Cardiac muscle cell (in vitro differentiated cells and primary cell): ENCODE results near the gene ID1. TPM values are rescaled to one million over a fixed set of nuclear protein-coding genes. Genes with fewer than 3 reads are reported as not detected.
"Not testable (repeated sequence)": the region's sequence is repeated elsewhere in the genome, so short reads cannot be mapped to it uniquely, and the experiment has no call there.

Experiments used
- DNase-seq, 2 donors: peaks; one replicate each; pipeline versions ENCODE4 v3.0.0 to v3.0.0-alpha.2; 2010 to 2017; ENCODE audit warnings: low read depth in 1 of 2, low spot score in 1 of 2
- H3K27ac ChIP-seq: fragments of 200-600 bp; sonication (generic); 2 replicates; pipeline ENCODE4 v1.5.1; 2016
- H3K27me3 ChIP-seq: fragments of 200-600 bp; sonication (generic); 2 replicates; pipeline ENCODE4 v1.6.0; 2016; ENCODE audit warnings: control low read depth
- H3K36me3 ChIP-seq: fragments of 200-600 bp; sonication (generic); 2 replicates; pipeline ENCODE4 v1.5.1; 2016; ENCODE audit warnings: control low read depth
- H3K4me1 ChIP-seq: fragments of 200-600 bp; sonication (generic); 2 replicates; pipeline ENCODE4 v1.8.1; 2017; ENCODE audit warnings: low read depth, mild to moderate bottlenecking, mixed run types
- H3K4me3 ChIP-seq: fragments of 200-600 bp; sonication (generic); 2 replicates; pipeline ENCODE4 v1.5.1; 2016; ENCODE audit warnings: mild to moderate bottlenecking
- H3K9me3 ChIP-seq: fragments of 200-600 bp; sonication (generic); 2 replicates; pipeline ENCODE4 v1.5.1; 2017; ENCODE audit warnings: low read depth, mild to moderate bottlenecking, control low read depth
- CTCF ChIP-seq: IDR thresholded peaks from 2 replicates; pipeline ENCODE4 v1.5.1; 2012; ENCODE audit warnings: low read depth, mild to moderate bottlenecking, low read length
- polyA plus RNA-seq: library from polyadenylated mRNA; unstranded; fragments of >200 nt; fragmentation: Nextera tagmentation; extraction: Ambion mirVana; gene quantifications from 2 replicates; pipeline ENCODE4 v1.2.1, GENCODE V29; 2016
- total RNA-seq: library from RNA; depleted of rRNA; stranded (reverse); fragments of >200 nt; gene quantifications from 2 replicates; pipeline ENCODE4 v1.2.3, GENCODE V29; 2016

Gene ID1
- total and polyA plus RNA-seq, 2 experiments from 2014 or later: 152 to 766 TPM

DNA sequence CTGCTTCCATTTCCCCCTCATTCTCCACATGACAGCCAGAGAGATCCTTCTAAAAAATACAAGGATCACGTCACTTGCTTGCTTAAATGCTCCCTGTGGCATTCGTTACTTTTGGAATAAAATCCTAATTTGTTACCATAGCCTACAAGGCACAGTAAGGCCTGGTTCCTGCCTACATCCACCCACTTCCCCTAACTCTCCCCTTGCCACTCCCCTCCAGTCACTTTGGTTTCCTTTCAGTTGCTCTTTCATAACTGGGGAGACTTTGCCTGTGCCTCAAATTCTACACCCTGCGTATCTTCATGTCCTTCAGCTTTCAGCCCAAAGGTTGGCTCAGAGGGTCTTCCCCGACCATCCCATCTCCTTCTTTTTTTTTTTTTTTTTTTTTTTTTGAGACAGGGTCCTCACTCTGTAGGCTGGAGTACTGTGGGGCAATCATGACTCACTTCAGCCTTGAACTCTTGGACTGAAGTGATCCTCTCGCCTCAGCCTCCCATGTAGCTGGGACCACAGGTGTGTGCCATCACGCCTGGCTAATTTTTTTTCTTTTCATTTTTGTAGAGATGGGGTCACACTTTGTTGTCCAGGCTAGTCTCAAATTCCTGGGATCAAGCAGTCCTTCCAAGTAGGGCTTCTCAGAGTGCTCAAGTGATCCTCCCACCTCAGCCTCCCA, 12.5 kb downstream of the ID1 start:
- H3K36me3 ChIP-seq: no peaks in the 10 kb centered on the region
- H3K4me1 ChIP-seq: no peaks in the 10 kb centered on the region
- no peak for DNase-seq
- no peaks in the 10 kb centered on the region for H3K27me3 ChIP-seq
- TF ChIP-seq CTCF: no peak
- H3K9me3 ChIP-seq: no peaks in the 10 kb centered on the region
- no peak overlapping the region for H3K4me3 ChIP-seq
- H3K27ac ChIP-seq: no peak overlapping the region

- DNase-seq: no peak
- H3K4me1 ChIP-seq: no peaks in the 10 kb centered on the region
Measured at GRCh38 chr20:31620246-31620645, 15.2 kb downstream of the ID1 start.

GRCh38 chr20:31623123-31623505, 18.0 kb downstream of the ID1 start:
- H3K27ac ChIP-seq, H3K9me3 ChIP-seq, H3K4me1 ChIP-seq, H3K27me3 ChIP-seq, H3K4me3 ChIP-seq, DNase-seq, H3K36me3 ChIP-seq: not testable (repeated sequence)

More at GRCh38 chr20:31620246-31620645, 15.2 kb downstream of the ID1 start:
- H3K9me3 ChIP-seq: no peaks in the 10 kb centered on the region
- no peak overlapping the region for H3K4me3 ChIP-seq
- TF ChIP-seq CTCF: no peak
- H3K36me3 ChIP-seq: no peaks in the 10 kb centered on the region
- H3K27me3 ChIP-seq: no peaks in the 10 kb centered on the region
- H3K27ac ChIP-seq: no peak overlapping the region

DNA sequence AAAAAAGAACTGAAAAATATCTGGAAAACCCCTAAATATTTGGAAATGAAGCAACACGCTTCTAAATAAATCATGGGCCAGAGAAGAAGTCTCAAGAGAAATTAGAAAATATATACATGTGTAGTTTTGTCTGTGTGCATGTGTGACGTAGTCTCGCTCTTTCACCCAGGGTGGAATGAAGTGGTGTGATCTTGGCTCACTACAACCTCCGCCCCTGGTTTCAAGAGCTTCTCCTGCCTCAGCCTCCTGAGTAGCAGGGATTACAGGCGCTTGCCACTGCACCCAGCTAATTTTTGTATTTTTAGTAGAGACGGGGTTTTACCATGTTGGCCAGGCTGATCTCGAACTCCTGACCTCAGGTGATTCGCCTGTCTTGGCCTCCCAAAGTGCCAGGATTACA, 21.4 kb downstream of the ID1 start:
- not testable (repeated sequence) for H3K9me3 ChIP-seq, DNase-seq, H3K27me3 ChIP-seq, H3K4me1 ChIP-seq, H3K4me3 ChIP-seq, H3K36me3 ChIP-seq, H3K27ac ChIP-seq

DNA sequence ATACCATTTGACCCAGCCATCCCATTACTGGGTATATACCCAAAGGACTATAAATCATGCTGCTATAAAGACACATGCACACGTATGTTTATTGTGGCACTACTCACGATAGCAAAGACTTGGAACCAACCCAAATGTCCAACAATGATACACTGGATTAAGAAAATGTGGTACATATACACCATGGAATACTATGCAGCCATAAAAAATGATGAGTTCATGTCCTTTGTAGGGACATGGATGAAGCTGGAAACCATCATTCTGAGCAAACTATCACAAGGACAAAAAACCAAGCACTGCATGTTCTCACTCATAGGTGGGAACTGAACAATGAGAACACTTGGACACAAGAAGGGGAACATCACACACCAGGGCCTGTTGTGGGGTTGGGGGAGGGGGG, 23.0 kb downstream of the ID1 start:
- not testable (repeated sequence) for H3K27ac ChIP-seq, H3K9me3 ChIP-seq, H3K36me3 ChIP-seq

GRCh38 chr20:31630187-31630790, 25.2 kb downstream of the ID1 start:
- H3K9me3 ChIP-seq: no peaks in the 10 kb centered on the region
- H3K4me3 ChIP-seq: no peak overlapping the region
- H3K4me1 ChIP-seq: no peaks in the 10 kb centered on the region
- DNase-seq: peak in 1 of 2 donors; percentile 24
- no peak overlapping the region for H3K27ac ChIP-seq
- no peak for TF ChIP-seq CTCF
- H3K27me3 ChIP-seq: no peaks in the 10 kb centered on the region
- H3K36me3 ChIP-seq: no peaks in the 10 kb centered on the region

More for the DNA sequence above, 23.0 kb downstream of the ID1 start:
- H3K27me3 ChIP-seq, DNase-seq, H3K4me3 ChIP-seq, H3K4me1 ChIP-seq: not testable (repeated sequence)

DNA sequence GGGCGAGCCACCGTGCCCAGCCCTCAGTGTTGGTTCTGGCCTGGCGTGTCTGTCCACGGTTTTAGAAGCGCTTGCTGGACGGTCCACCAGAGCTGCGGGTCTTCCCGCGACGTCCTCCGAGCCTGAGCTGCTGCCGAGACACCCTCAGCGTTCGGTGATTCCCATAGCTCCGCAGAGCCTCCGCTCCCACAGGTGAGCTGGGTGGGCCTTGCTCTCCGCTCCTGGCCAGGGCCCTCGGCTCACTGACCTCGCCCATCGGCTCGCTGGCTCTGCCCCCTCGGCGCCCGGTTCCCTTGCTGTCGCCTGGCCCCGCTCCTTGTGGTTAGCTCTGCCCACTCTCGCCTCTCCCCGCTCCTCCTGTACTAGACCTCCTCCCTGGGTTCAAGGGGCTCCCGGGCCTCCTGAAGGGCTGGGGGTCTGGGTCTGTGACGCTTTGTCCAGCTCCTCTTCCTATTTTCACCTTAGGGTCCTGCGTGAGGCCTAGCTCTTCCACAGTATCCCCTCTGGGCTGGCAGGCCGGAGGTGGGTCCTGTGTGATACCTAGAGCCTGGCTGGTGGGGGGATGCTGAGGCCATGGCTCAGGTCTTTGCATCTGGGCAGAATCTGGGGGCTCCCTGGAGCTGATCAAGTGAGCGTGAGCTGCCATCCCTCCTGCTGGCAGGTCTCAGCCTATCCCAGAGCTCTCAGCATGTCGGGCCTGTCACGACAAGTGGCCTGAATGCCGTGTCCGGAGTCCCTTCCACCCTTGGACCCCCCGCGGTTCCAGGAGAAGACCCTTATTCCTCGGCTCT, 27.7 kb downstream of the ID1 start:
- no peak for DNase-seq

More for the DNA sequence above, 27.7 kb downstream of the ID1 start:
- Histone ChIP-seq H3K36me3 (no peaks in the 10 kb centered on the region), H3K4me1 (no peaks in the 10 kb centered on the region), H3K27me3 (no peaks in the 10 kb centered on the region), H3K27ac (no peak overlapping the region), H3K9me3 (no peaks in the 10 kb centered on the region), H3K4me3 (no peak overlapping the region)
- TF ChIP-seq CTCF: no peak
